ENCODE results near the gene RNF144A.

RNF144A gene

GRCh38 chr2:6948677-6949351, 31.6 kb downstream of the RNF144A start:
- DNase-seq = no peak

GRCh38 chr2:6951046-6951445, 33.8 kb downstream of the RNF144A start:
- DNase-seq = no peak

GRCh38 chr2:6952101-6952500, 34.9 kb downstream of the RNF144A start:
- DNase-seq = no peak

- no peak for DNase-seq
Observed at GRCh38 chr2:6954586-6954985, 37.4 kb downstream of the RNF144A start.

- no peak for DNase-seq
Observed at GRCh38 chr2:6955511-6956136, 38.4 kb downstream of the RNF144A start.

- DNase-seq = no peak
Observed at GRCh38 chr2:6956566-6956965, 39.4 kb downstream of the RNF144A start.

- no peak for DNase-seq
Observed at GRCh38 chr2:6957031-6957714, 40.0 kb downstream of the RNF144A start.

- DNase-seq = no peak
Observed at GRCh38 chr2:6957910-6958615, 40.9 kb downstream of the RNF144A start.

GRCh38 chr2:6958616-6959235, 41.5 kb downstream of the RNF144A start:
- DNase-seq = no peak

GRCh38 chr2:6959751-6960150, 42.5 kb downstream of the RNF144A start:
- DNase-seq = no peak

- no peak for DNase-seq
Observed at GRCh38 chr2:6960659-6961058, 43.4 kb downstream of the RNF144A start.

GRCh38 chr2:6963727-6964126, 46.5 kb downstream of the RNF144A start:
- no peak for DNase-seq

GRCh38 chr2:6965071-6965795, 48.0 kb downstream of the RNF144A start:
- no peak for DNase-seq

GRCh38 chr2:6966446-6966940, 49.3 kb downstream of the RNF144A start:
- no peak for DNase-seq

- DNase-seq = no peak
Observed at GRCh38 chr2:6967301-6967700, 50.1 kb downstream of the RNF144A start.

- DNase-seq = no peak
Observed at GRCh38 chr2:6968319-6969100, 51.3 kb downstream of the RNF144A start.

- no peak for DNase-seq
Observed at GRCh38 chr2:6970551-6970950, 53.3 kb downstream of the RNF144A start.

- DNase-seq = no peak
Observed at GRCh38 chr2:6970976-6971480, 53.8 kb downstream of the RNF144A start.

- no peak for DNase-seq
Observed at GRCh38 chr2:6971502-6971901, 54.3 kb downstream of the RNF144A start.

GRCh38 chr2:6972067-6972710, 55.0 kb downstream of the RNF144A start:
- DNase-seq = no peak

All from CD4-positive, alpha-beta T cell treated with Interleukin-4 for 1 hour (primary cell).